DND-41 (cell line): Measurements from ENCODE around the gene GRIA1.

ENCODE experiments used
- ATAC-seq: fragments of 200-7000 bp; cut with Tn5 transposase; 3 replicates; pipeline ENCODE4 v1.9.1; 2021; ENCODE audit warnings: low read depth; ENCODE audit not compliant: insufficient read depth
- DNase-seq: peaks from one replicate; pipeline ENCODE4 v3.0.0-alpha.2; 2020
- H2AFZ ChIP-seq: 2 replicates; pipeline ENCODE4 v1.6.0; 2012; ENCODE audit warnings: low read depth, low read length
- H3K27ac ChIP-seq: 2 replicates; pipeline ENCODE4 v1.5.1; 2012; ENCODE audit warnings: low read length, inconsistent platforms
- H3K27me3 ChIP-seq: fragments of 200-600 bp; sonication (generic); 2 replicates; pipeline ENCODE4 v1.6.0; 2012; ENCODE audit warnings: low read length, mild to moderate bottlenecking, inconsistent platforms; ENCODE audit not compliant: insufficient read depth, poor library complexity
- H3K36me3 ChIP-seq: 2 replicates; pipeline ENCODE4 v1.5.1; 2012; ENCODE audit warnings: low read length, inconsistent platforms; ENCODE audit not compliant: insufficient read depth
- H3K4me1 ChIP-seq: 2 replicates; pipeline ENCODE4 v1.5.1; 2012; ENCODE audit warnings: mild to moderate bottlenecking, low read length; ENCODE audit not compliant: insufficient read depth
- H3K4me2 ChIP-seq: 2 replicates; pipeline ENCODE4 v1.6.0; 2012; ENCODE audit warnings: mild to moderate bottlenecking, moderate library complexity, low read length, inconsistent platforms; ENCODE audit not compliant: insufficient read depth
- H3K4me3 ChIP-seq, 2 experiments: fragments of 200-600 bp in 1 of 2; shearing (Covaris generic) in 1 of 2; 2 replicates each; pipeline ENCODE4 v1.5.1; 2012 to 2016; ENCODE audit warnings: inconsistent platforms in 2 of 2, low read length in 2 of 2, mild to moderate bottlenecking in 2 of 2, low read depth in 1 of 2, moderate library complexity in 1 of 2
- H3K79me2 ChIP-seq: 2 replicates; pipeline ENCODE4 v1.6.0; 2012; ENCODE audit warnings: low read length, inconsistent platforms; ENCODE audit not compliant: insufficient read depth
- H3K9ac ChIP-seq: 2 replicates; pipeline ENCODE4 v1.6.0; 2012; ENCODE audit warnings: low read depth, mild to moderate bottlenecking, inconsistent platforms, low read length, moderate library complexity
- H3K9me3 ChIP-seq: 2 replicates; pipeline ENCODE4 v1.5.1; 2012; ENCODE audit warnings: low read length, moderate library complexity, mild to moderate bottlenecking, inconsistent platforms; ENCODE audit not compliant: insufficient read depth, severe bottlenecking
- H4K20me1 ChIP-seq: 2 replicates; pipeline ENCODE4 v1.6.0; 2012; ENCODE audit warnings: low read length; ENCODE audit not compliant: insufficient read depth
- CTCF ChIP-seq: IDR thresholded peaks from 2 replicates; pipeline ENCODE4 v1.5.1; 2012; ENCODE audit warnings: borderline replicate concordance, low read length, moderate library complexity, mild to moderate bottlenecking; ENCODE audit not compliant: poor library complexity, severe bottlenecking; ENCODE audit errors: extremely low read depth
- EZH2 ChIP-seq: IDR thresholded peaks from 3 replicates; pipeline ENCODE4 v1.6.1; 2012; ENCODE audit warnings: borderline replicate concordance, low read depth, mild to moderate bottlenecking, moderate library complexity, low read length, inconsistent platforms; ENCODE audit not compliant: severe bottlenecking

GRIA1 gene

GRCh38 chr5:153658606-153659005 is 168.1 kb downstream of the GRIA1 start:
- H3K36me3 ChIP-seq: no peaks in the 10 kb centered on the region
- peaks cover 3% of the 10 kb centered on the region for H3K27me3 ChIP-seq
- H3K4me3 ChIP-seq: no peak overlapping the region
- no peak overlapping the region for H3K27ac ChIP-seq
- no peak overlapping the region for H3K4me2 ChIP-seq
- no peaks in the 10 kb centered on the region for H3K79me2 ChIP-seq
- no peaks in the 10 kb centered on the region for H3K9me3 ChIP-seq
- H3K9ac ChIP-seq: no peak overlapping the region
- TF ChIP-seq EZH2: no peak
- no peaks in the 10 kb centered on the region for H3K4me1 ChIP-seq
- H2AFZ ChIP-seq: no peak overlapping the region
- no peaks in the 10 kb centered on the region for H4K20me1 ChIP-seq
- DNase-seq (no peak), ATAC-seq (no peak)

GRCh38 chr5:153659039-153659736 is 168.7 kb downstream of the GRIA1 start:
- H3K27ac ChIP-seq: no peak overlapping the region
- H3K9me3 ChIP-seq: no peaks in the 10 kb centered on the region
- H4K20me1 ChIP-seq: no peaks in the 10 kb centered on the region
- no peaks in the 10 kb centered on the region for H3K79me2 ChIP-seq
- H3K4me3 ChIP-seq: no peak overlapping the region
- no peaks in the 10 kb centered on the region for H3K4me1 ChIP-seq
- H3K27me3 ChIP-seq: peaks cover 3% of the 10 kb centered on the region
- ATAC-seq (no peak), DNase-seq (no peak)
- no peak overlapping the region for H3K4me2 ChIP-seq
- H3K36me3 ChIP-seq: no peaks in the 10 kb centered on the region
- no peak for TF ChIP-seq EZH2
- no peak for TF ChIP-seq CTCF
- H3K9ac ChIP-seq: no peak overlapping the region
- no peak overlapping the region for H2AFZ ChIP-seq

GRCh38 chr5:153660919-153661318 is 170.4 kb downstream of the GRIA1 start:
- Histone ChIP-seq H3K4me2 (no peak overlapping the region), H3K27me3 (peaks cover 3% of the 10 kb centered on the region), H3K27ac (no peak overlapping the region), H4K20me1 (no peaks in the 10 kb centered on the region), H3K9me3 (no peaks in the 10 kb centered on the region), H3K36me3 (no peaks in the 10 kb centered on the region), H3K4me3 (no peak overlapping the region), H2AFZ (no peak overlapping the region), H3K9ac (no peak overlapping the region), H3K4me1 (no peaks in the 10 kb centered on the region), H3K79me2 (no peaks in the 10 kb centered on the region)
- ATAC-seq (no peak), DNase-seq (no peak)
- TF ChIP-seq EZH2 (no peak), CTCF (no peak)

GRCh38 chr5:153661897-153662296 is 171.4 kb downstream of the GRIA1 start:
- no peaks in the 10 kb centered on the region for H3K4me1 ChIP-seq
- no peak overlapping the region for H3K27ac ChIP-seq
- no peaks in the 10 kb centered on the region for H3K36me3 ChIP-seq
- H3K9ac ChIP-seq: no peak overlapping the region
- no peak overlapping the region for H2AFZ ChIP-seq
- no peaks in the 10 kb centered on the region for H3K79me2 ChIP-seq
- H4K20me1 ChIP-seq: no peaks in the 10 kb centered on the region
- H3K27me3 ChIP-seq: peaks cover 3% of the 10 kb centered on the region
- TF ChIP-seq CTCF (no peak), EZH2 (no peak)
- DNase-seq: no peak
- H3K4me3 ChIP-seq: no peak overlapping the region
- no peak overlapping the region for H3K4me2 ChIP-seq
- no peak for ATAC-seq
- H3K9me3 ChIP-seq: no peaks in the 10 kb centered on the region
